Peyer's patch (tissue), 4 donors: ENCODE results near the gene B3GNT7. TPM values are rescaled to one million over a fixed set of nuclear protein-coding genes. Genes with fewer than 3 reads are reported as not detected.

Source experiments
- DNase-seq, 3 donors: peaks; one replicate each; pipeline ENCODE4 v3.0.0-alpha.2; 2017 to 2019
- H3K27ac ChIP-seq, 4 donors: fragments of 200-600 bp; sonication (generic); one replicate each; pipeline ENCODE4 v1.5.1; 2016 to 2019
- H3K27me3 ChIP-seq, 2 donors: fragments of 200-600 bp; sonication (generic); one replicate each; pipeline ENCODE4 v1.5.1; 2019
- H3K36me3 ChIP-seq, 3 donors: fragments of 200-600 bp; sonication (generic); one replicate each; pipeline ENCODE4 v1.5.1; 2016 to 2019
- H3K4me1 ChIP-seq, 4 donors: fragments of 200-600 bp; sonication (generic); one replicate each; pipeline ENCODE4 v1.5.1; 2016 to 2019
- H3K4me3 ChIP-seq, 4 donors: fragments of 200-600 bp; sonication (generic); 1 replicate in 3 of 4; 2 replicates in 1 of 4; pipeline ENCODE4 v1.5.1; 2016 to 2019; ENCODE audit warnings: mild to moderate bottlenecking in 1 of 4
- H3K9me3 ChIP-seq, 4 donors: fragments of 200-600 bp; sonication (generic); one replicate each; pipeline ENCODE4 v1.5.1; 2016 to 2019; ENCODE audit warnings: mild to moderate bottlenecking in 1 of 4
- POLR2A ChIP-seq, 2 donors: fragments of 450-650 bp; IDR thresholded peaks; one replicate each; pipeline ENCODE4 v1.5.1; 2017; ENCODE audit warnings: antibody characterized with exemption in 2 of 2, mild to moderate bottlenecking in 2 of 2, moderate library complexity in 2 of 2
- total RNA-seq, 4 donors: library from RNA; depleted of rRNA; stranded (reverse); fragments of >200 nt; gene quantifications; one replicate each; pipeline ENCODE4 v1.1.0, GENCODE V29; 2016
- TF ChIP-seq, protein P1 (sequence below), 6 experiments: fragments of 450-650 bp in 4 of 6; fragments of 200-600 bp in 2 of 6; sonication (generic) in 1 of 6; IDR thresholded peaks; one replicate each; pipeline ENCODE4 v1.5.1; 2017 to 2019; ENCODE audit warnings: antibody characterized with exemption in 6 of 6, mild to moderate bottlenecking in 3 of 6, moderate library complexity in 1 of 6

B3GNT7 gene
- total RNA-seq, 4 donors from 2014 or later: 9.9 to 154 (median 90.3) TPM

DNA sequence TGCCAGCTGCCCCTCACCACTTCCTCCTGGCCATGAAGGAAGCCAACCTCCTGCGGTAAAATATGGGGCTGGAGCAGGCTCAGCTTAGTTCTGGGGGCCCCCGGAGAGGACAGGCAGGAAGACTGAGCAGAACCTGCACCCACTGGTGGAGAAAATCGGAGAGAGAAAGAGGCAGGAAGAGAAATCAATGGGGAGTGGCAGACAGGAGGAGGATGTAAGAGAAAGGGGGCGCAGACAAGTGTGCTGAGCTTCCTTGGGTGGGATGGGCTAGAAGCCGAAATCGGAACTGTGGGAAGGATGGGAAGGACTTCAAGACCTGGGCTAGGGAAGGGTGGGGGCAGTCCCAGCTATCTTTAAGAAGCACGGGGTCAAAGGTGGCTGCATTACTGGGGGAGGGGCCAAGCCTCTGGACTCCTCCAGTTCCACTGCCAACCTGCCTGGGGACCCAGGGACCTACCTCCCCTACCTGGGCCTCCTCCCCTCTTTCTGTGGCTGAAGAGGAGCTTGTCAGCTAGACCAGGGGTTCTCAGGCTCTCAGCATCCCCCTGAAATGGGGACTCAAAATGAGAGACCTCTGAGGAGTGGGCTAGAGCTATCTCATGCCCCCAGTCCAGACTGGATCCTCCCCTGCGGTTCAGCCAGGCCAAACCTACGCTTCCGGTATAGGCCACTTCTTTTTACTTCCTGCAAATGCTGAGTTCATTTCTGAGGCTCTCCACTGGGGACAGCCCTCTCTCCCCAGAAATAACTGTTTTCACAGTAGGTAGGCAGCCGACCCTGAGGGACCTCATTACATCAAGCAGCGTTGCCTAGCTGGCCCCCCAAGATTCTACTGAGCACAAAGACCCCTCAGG lies 33.6 kb upstream of the B3GNT7 start:
- H3K27me3 ChIP-seq: no peaks in the 10 kb centered on the region
- DNase-seq: peak; percentile 25 to 45 (median 42)
- H3K36me3 ChIP-seq: peaks cover 0 to 7% (median 0%) of the 10 kb centered on the region in 3 donors
- TF ChIP-seq POLR2A (IDR thresholded peaks at IDR 0.05): no peak
- TF ChIP-seq, protein P1, sequence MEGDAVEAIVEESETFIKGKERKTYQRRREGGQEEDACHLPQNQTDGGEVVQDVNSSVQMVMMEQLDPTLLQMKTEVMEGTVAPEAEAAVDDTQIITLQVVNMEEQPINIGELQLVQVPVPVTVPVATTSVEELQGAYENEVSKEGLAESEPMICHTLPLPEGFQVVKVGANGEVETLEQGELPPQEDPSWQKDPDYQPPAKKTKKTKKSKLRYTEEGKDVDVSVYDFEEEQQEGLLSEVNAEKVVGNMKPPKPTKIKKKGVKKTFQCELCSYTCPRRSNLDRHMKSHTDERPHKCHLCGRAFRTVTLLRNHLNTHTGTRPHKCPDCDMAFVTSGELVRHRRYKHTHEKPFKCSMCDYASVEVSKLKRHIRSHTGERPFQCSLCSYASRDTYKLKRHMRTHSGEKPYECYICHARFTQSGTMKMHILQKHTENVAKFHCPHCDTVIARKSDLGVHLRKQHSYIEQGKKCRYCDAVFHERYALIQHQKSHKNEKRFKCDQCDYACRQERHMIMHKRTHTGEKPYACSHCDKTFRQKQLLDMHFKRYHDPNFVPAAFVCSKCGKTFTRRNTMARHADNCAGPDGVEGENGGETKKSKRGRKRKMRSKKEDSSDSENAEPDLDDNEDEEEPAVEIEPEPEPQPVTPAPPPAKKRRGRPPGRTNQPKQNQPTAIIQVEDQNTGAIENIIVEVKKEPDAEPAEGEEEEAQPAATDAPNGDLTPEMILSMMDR (IDR thresholded peaks at IDR 0.05): peak in 1 of 6 experiments; percentile 15
- peaks cover 0 to 11% (median 2%) of the 10 kb centered on the region in 4 donors for H3K4me1 ChIP-seq
- peak overlapping the region in 1 of 4 donors; percentile 16 for H3K27ac ChIP-seq
- H3K4me3 ChIP-seq: no peak overlapping the region
- H3K9me3 ChIP-seq: no peaks in the 10 kb centered on the region

DNA sequence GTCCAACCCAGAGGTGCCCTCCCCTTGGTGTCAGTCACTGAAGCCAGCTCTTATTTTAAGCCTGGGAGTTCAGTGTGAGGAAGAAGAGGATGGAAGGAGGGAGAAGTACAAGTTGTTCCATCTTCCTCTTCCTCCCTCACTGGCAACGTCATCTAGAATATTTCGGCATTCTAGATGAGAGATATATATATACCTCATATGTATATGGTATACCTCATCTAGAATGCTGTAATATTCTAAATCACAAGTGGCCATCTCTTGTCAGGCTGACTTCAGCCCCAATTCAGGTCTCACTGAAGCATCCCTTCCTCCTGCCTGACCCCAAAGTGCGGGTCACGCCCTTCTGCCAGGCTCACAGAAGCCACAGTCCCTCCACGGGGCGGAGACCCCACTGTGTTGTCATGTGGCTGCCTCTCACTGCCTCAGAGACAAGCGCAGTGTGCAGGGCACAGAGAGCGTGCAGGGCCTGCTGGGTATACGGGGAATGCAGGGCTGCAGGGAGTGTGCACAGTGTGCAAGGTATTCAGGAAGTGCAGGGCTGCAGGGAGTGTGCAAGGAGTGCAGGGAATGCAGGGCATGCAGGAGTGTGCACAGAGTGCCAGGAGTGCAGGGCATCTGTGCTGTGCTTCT lies 32.8 kb upstream of the B3GNT7 start:
- DNase-seq: peak in 1 of 3 donors; percentile 38
- Histone ChIP-seq H3K4me3 (no peak overlapping the region), H3K9me3 (no peaks in the 10 kb centered on the region), H3K27ac (peak overlapping the region in 1 of 4 donors; percentile 23), H3K4me1 (peaks cover 0 to 11% (median 2%) of the 10 kb centered on the region in 4 donors), H3K27me3 (no peaks in the 10 kb centered on the region), H3K36me3 (peaks cover 0 to 7% (median 0%) of the 10 kb centered on the region in 3 donors)
- TF ChIP-seq, protein P1 (IDR thresholded peaks at IDR 0.05): no peak
- TF ChIP-seq POLR2A (IDR thresholded peaks at IDR 0.05): no peak

DNA sequence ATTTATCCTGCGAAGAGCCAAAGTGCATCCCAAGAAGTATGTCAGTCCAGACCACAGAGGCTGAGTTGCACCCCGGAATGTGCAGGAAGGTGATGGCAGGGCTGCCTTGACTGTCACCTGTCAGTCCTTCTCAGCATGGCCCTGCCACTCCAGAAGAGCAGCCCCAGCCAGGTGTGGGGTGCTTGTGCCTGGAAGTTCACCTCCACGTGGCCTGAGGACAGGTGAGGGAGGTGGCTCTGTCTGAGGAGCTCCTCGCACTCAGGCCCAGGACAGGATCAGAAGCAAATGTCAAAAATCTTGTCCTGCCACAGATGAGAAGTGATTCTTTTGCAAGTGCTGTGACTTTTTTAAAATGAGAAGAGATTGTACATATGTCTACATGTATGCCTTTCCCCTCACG lies 31.4 kb upstream of the B3GNT7 start:
- Histone ChIP-seq H3K4me1 (peaks cover 0 to 11% (median 2%) of the 10 kb centered on the region in 4 donors), H3K27me3 (no peaks in the 10 kb centered on the region), H3K27ac (no peak overlapping the region), H3K36me3 (peaks cover 0 to 7% (median 0%) of the 10 kb centered on the region in 3 donors), H3K9me3 (no peaks in the 10 kb centered on the region), H3K4me3 (no peak overlapping the region)
- DNase-seq: peak in 1 of 3 donors; percentile 11
- TF ChIP-seq, protein P1 (IDR thresholded peaks at IDR 0.05): no peak
- TF ChIP-seq POLR2A (IDR thresholded peaks at IDR 0.05): no peak

DNA sequence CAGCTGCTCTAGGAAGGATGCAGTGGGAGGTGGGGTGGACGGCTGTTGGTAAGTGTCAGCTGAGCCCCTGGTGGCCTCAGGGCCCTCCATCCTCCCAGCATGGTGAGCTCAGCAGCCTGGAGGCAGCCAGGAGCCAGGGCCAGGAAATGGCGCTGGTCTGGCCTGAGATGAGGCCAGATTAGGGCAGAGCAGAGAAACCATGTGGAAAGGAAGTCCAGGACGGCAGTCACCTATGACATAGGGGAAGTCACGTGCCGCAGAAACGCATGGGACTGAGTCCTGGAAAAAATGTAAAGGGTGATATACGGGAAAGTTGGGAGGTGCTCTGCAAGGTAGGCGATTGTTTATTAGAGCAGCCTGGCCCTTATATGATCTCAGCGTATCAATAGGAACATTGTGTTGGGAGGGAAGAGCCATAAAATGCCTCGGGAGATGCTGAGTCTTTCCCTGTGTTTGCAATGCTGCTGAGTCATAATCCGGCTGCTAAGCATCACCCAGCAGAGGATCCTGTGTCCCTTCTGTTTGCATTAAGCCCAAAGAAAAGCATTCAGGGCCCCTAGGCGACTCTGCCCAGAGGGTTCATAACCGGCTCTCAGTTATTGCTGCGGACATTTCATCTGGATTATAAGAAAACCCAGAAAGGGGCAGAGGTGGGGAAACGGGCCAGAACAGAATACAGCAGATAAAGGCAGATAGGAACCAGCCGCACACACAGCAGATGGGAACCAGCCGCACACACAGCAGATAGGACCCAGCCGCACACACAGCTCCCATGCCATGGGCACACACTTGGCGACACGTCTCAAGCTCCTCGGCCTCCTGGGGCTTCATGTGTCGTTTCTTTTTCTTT lies 30.3 kb upstream of the B3GNT7 start:
- H3K4me1 ChIP-seq: peaks cover 0 to 11% (median 2%) of the 10 kb centered on the region in 4 donors
- no peaks in the 10 kb centered on the region for H3K9me3 ChIP-seq
- H3K4me3 ChIP-seq: no peak overlapping the region
- peak overlapping the region in 3 of 4 donors; percentile 60 to 63 (median 61) for H3K27ac ChIP-seq
- TF ChIP-seq, protein P1 (IDR thresholded peaks at IDR 0.05): no peak
- TF ChIP-seq POLR2A (IDR thresholded peaks at IDR 0.05): no peak
- H3K36me3 ChIP-seq: peaks cover 0 to 7% (median 0%) of the 10 kb centered on the region in 3 donors
- no peaks in the 10 kb centered on the region for H3K27me3 ChIP-seq
- DNase-seq: peak in 2 of 3 donors; percentile 65 to 71

DNA sequence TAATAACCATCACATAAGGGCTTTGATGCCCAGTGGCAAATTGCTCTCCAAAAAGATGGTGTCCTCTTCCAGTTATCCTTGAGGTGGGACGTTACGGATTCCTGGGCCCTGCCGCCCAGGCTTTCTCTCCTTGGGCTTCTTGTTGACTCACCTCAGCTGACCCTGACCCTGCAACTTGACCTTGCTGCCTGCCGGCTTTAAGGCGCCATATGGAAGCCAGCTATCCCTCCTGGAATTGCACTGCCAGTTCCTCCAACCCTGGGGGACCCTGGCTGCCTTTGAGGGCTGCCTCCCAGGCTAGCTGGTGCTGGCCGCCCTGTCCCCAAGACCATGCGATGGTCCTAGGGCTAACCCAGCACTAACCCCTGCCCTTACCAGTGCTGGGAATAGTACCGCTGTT lies 28.3 kb upstream of the B3GNT7 start:
- no peak overlapping the region for H3K4me3 ChIP-seq
- no peaks in the 10 kb centered on the region for H3K36me3 ChIP-seq
- no peaks in the 10 kb centered on the region for H3K9me3 ChIP-seq
- no peak overlapping the region for H3K27ac ChIP-seq
- no peaks in the 10 kb centered on the region for H3K27me3 ChIP-seq
- TF ChIP-seq POLR2A (IDR thresholded peaks at IDR 0.05): no peak
- TF ChIP-seq, protein P1 (IDR thresholded peaks at IDR 0.05): no peak
- H3K4me1 ChIP-seq: peaks cover 0 to 6% (median 2%) of the 10 kb centered on the region in 4 donors
- DNase-seq: no peak
